Inflammatory macrophage treated with lipopolysaccharide for 1 hour (primary cell): Measurements from ENCODE around the gene ALOXE3.

Experiments used
- DNase-seq, 2 donors: peaks; one replicate each; pipeline ENCODE4 v3.0.0-alpha.2; 2020 to 2022

Gene ALOXE3

GRCh38 chr17:8141741-8142140, 23.4 kb upstream of the ALOXE3 start:
- DNase-seq = no peak

GRCh38 chr17:8141045-8141444, 22.7 kb upstream of the ALOXE3 start:
- DNase-seq = no peak

- peak in 1 of 2 donors; percentile 26 for DNase-seq
These were observed 22.0 kb upstream of the ALOXE3 start for GRCh38 chr17:8140065-8141029.

- peak; percentile 96 to 99 for DNase-seq
These were observed 20.5 kb upstream of the ALOXE3 start for GRCh38 chr17:8138672-8139371.

GRCh38 chr17:8138374-8138671, 20.0 kb upstream of the ALOXE3 start:
- no peak for DNase-seq

- DNase-seq = no peak
These were observed 19.5 kb upstream of the ALOXE3 start for GRCh38 chr17:8137645-8138373.

- DNase-seq = no peak
These were observed 15.6 kb upstream of the ALOXE3 start for GRCh38 chr17:8133941-8134340.

- DNase-seq = no peak
These were observed 15.1 kb upstream of the ALOXE3 start for GRCh38 chr17:8133399-8133798.

GRCh38 chr17:8131844-8132441, 13.6 kb upstream of the ALOXE3 start:
- no peak for DNase-seq

- DNase-seq = no peak
These were observed 9.9 kb upstream of the ALOXE3 start for GRCh38 chr17:8128125-8128784.

GRCh38 chr17:8126491-8127066, 8.3 kb upstream of the ALOXE3 start:
- DNase-seq = no peak

- no peak for DNase-seq
These were observed 7.7 kb upstream of the ALOXE3 start for GRCh38 chr17:8125947-8126490.

- peak; percentile 59 to 96 for DNase-seq
These were observed 7.0 kb upstream of the ALOXE3 start for GRCh38 chr17:8125154-8125946.

- no peak for DNase-seq
These were observed 6.2 kb upstream of the ALOXE3 start for GRCh38 chr17:8124350-8125153.

- DNase-seq = no peak
These were observed 5.5 kb upstream of the ALOXE3 start, which contains the start of gene HES7 for GRCh38 chr17:8123695-8124349. HES7 (minus strand) TSS chr17:8124106; CDS start chr17:8124084, 22 bp downstream.

- no peak for DNase-seq
These were observed 4.8 kb upstream of the ALOXE3 start for GRCh38 chr17:8122924-8123694.

- no peak for DNase-seq
These were observed 4.2 kb upstream of the ALOXE3 start for GRCh38 chr17:8122422-8122923.

- peak; percentile 24 to 32 for DNase-seq
These were observed 3.5 kb upstream of the ALOXE3 start for GRCh38 chr17:8121681-8122421.
